ENCODE results near the gene ZRANB3.

DNA sequence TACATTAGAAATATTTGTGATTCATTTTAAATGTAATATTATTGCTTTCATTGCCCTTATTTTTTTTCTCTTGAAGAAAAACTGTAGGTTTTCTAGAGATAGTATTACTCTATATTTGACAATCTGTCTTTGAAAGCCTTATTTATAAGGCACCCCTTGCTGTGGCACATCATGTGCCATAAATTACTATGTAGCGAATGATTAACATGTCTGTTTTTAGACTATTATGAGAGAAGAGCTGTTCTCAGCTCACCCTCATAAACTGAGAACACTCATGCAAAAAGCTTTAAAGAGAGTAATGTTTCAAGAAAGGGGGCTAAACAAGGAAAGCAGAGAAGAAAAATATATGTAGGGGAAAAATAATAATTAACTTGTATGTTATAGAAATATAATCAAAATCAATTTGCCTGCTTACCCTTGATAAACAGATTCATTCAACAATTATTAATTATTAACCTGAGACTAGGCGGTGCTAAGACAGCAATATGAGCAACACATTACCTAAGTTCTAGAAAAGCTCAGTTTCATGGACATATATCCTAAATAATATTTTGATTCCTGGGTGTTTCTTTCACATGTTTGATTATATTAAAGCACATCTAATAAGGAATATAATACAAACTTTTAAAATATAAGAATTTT, 409.9 kb downstream of the ZRANB3 start:
- TF ChIP-seq, protein P1, sequence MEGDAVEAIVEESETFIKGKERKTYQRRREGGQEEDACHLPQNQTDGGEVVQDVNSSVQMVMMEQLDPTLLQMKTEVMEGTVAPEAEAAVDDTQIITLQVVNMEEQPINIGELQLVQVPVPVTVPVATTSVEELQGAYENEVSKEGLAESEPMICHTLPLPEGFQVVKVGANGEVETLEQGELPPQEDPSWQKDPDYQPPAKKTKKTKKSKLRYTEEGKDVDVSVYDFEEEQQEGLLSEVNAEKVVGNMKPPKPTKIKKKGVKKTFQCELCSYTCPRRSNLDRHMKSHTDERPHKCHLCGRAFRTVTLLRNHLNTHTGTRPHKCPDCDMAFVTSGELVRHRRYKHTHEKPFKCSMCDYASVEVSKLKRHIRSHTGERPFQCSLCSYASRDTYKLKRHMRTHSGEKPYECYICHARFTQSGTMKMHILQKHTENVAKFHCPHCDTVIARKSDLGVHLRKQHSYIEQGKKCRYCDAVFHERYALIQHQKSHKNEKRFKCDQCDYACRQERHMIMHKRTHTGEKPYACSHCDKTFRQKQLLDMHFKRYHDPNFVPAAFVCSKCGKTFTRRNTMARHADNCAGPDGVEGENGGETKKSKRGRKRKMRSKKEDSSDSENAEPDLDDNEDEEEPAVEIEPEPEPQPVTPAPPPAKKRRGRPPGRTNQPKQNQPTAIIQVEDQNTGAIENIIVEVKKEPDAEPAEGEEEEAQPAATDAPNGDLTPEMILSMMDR (IDR thresholded peaks at IDR 0.05; ENCODE audit: insufficient read depth, low read depth, low read length) = no peak
- no peak for TF ChIP-seq EZH2 (IDR thresholded peaks at IDR 0.05; ENCODE audit: insufficient read depth, low read length)
